Lower leg skin (tissue), 3 donors: ENCODE results near the gene MED9.

Experiments
- CTCF ChIP-seq, 3 donors: fragments of 450-650 bp; IDR thresholded peaks; one replicate each; pipeline ENCODE4 v1.5.1; 2016; ENCODE audit warnings: antibody characterized with exemption in 3 of 3, mild to moderate bottlenecking in 3 of 3, moderate library complexity in 2 of 3
- POLR2A ChIP-seq, 2 donors: fragments of 450-650 bp; IDR thresholded peaks; one replicate each; pipeline ENCODE4 v1.6.1; 2016 to 2017; ENCODE audit warnings: antibody characterized with exemption in 2 of 2, mild to moderate bottlenecking in 1 of 2, moderate library complexity in 1 of 2

GRCh38 chr17:17479209-17479608, 2.4 kb downstream of the MED9 start:
- TF ChIP-seq POLR2A (IDR thresholded peaks at IDR 0.05) (no peak), CTCF (IDR thresholded peaks at IDR 0.05) (no peak)
